GM12801 (cell line): ENCODE results near the gene VPS51.

Experiments
- TF ChIP-seq, protein P1 (sequence below): IDR thresholded peaks from one replicate; pipeline ENCODE4 v1.5.1; 2011; ENCODE audit warnings: control low read depth; ENCODE audit not compliant: insufficient read length; ENCODE audit errors: extremely low read depth

The VPS51 gene

DNA sequence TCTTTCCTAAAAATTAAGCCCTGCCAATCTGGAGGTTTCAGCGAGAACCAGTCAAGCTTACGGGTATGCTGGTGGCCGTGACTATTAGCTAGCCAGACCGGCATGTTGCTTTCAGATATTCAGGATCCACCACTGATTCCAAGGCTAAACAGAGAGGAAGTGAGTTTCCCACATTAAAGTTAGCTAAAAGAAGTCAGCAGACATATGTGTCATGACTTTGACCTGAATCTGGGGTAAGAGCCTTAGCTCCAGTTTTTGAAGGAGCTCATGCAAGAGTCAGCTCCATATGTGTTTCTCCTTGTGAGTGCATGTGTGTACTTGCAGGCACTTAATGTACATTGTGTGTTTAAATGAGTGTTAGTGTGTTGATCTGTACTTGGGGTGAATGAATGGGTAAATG lies 10.6 kb upstream of the VPS51 start:
- TF ChIP-seq, protein P1, sequence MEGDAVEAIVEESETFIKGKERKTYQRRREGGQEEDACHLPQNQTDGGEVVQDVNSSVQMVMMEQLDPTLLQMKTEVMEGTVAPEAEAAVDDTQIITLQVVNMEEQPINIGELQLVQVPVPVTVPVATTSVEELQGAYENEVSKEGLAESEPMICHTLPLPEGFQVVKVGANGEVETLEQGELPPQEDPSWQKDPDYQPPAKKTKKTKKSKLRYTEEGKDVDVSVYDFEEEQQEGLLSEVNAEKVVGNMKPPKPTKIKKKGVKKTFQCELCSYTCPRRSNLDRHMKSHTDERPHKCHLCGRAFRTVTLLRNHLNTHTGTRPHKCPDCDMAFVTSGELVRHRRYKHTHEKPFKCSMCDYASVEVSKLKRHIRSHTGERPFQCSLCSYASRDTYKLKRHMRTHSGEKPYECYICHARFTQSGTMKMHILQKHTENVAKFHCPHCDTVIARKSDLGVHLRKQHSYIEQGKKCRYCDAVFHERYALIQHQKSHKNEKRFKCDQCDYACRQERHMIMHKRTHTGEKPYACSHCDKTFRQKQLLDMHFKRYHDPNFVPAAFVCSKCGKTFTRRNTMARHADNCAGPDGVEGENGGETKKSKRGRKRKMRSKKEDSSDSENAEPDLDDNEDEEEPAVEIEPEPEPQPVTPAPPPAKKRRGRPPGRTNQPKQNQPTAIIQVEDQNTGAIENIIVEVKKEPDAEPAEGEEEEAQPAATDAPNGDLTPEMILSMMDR = no peak

DNA sequence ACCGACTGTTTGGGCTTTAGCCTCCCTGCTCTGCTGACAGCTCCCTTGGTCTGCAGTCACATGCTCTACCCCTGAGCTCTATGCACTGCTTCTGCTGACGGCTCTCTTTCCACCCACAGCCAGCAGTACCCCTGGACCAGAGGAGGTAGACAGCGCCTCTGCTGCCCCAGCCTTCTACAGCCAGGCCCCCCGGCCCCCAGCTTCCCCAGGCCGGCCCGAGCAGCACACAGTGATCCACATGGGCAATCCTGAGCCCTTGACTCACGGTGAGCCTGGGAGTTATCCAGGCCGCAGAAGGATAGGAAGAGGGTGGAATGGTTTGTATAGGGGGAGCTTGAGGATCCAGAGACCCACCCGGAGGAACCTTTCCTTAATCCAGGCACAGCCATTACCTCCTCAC lies 9.2 kb upstream of the VPS51 start:
- TF ChIP-seq, protein P1 = no peak

DNA sequence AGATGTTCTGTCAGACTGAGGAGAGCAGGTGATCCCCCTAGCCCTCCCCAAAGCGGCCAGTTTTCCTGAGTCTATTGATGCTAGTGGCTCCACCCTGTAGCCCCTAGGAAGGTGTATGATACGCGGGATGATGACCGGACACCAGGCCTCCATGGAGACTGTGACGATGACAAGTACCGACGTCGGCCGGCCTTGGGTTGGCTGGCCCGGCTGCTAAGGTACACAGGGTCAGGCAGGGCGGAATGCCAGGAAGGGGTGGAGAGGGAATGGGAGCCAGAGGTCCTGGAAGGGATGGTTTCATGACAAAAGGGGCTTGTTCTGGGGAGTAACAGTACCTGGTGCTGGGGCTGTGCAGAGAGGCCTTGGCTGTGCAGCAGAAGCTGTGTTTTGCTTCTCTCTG lies 8.8 kb upstream of the VPS51 start:
- TF ChIP-seq, protein P1 = no peak

DNA sequence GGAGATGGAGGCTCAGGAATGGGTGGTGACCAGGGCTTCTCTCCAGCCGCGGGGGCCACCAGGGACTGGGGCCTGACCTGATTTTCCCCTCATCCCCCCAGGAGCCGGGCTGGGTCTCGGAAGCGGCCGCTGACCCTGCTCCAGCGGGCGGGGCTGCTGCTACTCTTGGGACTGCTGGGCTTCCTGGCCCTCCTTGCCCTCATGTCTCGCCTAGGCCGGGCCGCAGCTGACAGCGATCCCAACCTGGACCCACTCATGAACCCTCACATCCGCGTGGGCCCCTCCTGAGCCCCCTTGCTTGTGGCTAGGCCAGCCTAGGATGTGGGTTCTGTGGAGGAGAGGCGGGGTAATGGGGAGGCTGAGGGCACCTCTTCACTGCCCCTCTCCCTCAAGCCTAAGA lies 8.2 kb upstream of the VPS51 start:
- TF ChIP-seq, protein P1 = no peak

GRCh38 chr11:65089621-65090020 lies 6.4 kb upstream of the VPS51 start:
- TF ChIP-seq, protein P1 = no peak

DNA sequence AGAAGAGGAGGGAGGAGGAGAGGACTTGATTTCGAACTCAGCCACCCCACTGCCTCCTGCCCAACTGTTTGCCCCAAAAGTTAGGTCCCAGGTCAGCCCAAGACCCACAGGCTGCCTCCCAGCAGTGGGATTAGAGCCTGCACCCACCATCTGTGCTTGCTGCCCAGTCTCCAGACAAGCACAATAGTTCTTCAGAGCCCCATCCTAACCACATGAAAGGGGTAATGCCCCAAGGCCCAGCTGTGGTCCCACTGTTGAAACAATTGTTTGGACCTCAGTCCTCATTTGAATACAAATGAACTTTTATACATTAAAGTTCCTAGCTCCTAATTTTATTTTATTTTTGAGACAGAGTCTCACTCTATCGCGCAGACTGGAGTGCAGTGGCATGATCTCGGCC lies 5.4 kb upstream of the VPS51 start:
- TF ChIP-seq, protein P1 = no peak

DNA sequence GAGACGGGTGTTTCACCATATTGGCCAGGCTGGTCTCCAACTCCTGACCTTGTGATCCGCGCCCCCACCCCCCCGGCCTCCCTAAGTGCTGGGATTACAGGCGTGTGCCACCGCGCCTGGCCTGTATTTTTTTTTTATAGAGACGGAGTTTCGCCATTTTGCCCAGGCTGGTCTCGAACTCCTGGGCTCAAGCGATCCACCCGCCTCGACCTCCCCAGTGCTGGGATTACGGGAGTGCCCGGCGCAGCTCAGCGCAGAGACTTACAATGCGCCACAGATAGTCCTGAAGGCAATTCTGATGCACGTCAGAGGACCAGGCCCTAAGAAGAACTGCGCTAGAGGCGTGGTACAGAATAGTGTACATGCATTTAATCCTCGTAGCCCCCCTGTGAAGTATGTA lies 587 bp upstream of the VPS51 start:
- TF ChIP-seq, protein P1 = no peak

GRCh38 chr11:65096926-65097325 lies 912 bp downstream of the VPS51 start:
- TF ChIP-seq, protein P1 = no peak
